IMR-90 (cell line): ENCODE results near the gene ZNRD2. TPM values are rescaled to one million over a fixed set of nuclear protein-coding genes. Genes with fewer than 3 reads are reported as not detected.

Experiments used
- ATAC-seq: fragments of 200-7000 bp; cut with Tn5 transposase; 2 replicates; pipeline ENCODE4 v1.9.1; 2020; ENCODE audit warnings: low read depth, mild to moderate bottlenecking, moderate library complexity
- BruUV-seq: library from RNA; stranded (reverse); fragments of 400-500 nt; replicated peaks from 2 replicates; lab custom pipeline; 2021; lab: Mats Ljungman, UMichigan
- CTCF ChIA-PET: fragments of 300-600 bp; formaldehyde crosslinking; extraction: SDS; loops from one replicate; lab custom pipeline; 2021; ENCODE audit warnings: antibody characterized with exemption; lab: Yijun Ruan, JAX
- POLR2A ChIA-PET: fragments of 300-600 bp; sonication (Branson Sonifier 250); formaldehyde crosslinking; loops from one replicate; lab custom pipeline; 2022; ENCODE audit warnings: antibody characterized with exemption; ENCODE audit not compliant: unreplicated experiment; lab: Charles Lee
- DNase-seq: peaks from one replicate; pipeline ENCODE4 v3.0.0; 2013
- H2AFZ ChIP-seq: replicated peaks from 2 replicates; pipeline ENCODE3; 2013; ENCODE audit warnings: low read length, mild to moderate bottlenecking; ENCODE audit not compliant: poor library complexity
- H2AK5ac ChIP-seq: 2 replicates; pipeline ENCODE4 v1.6.1; 2013; ENCODE audit warnings: low read depth, low read length, inconsistent platforms
- H2AK9ac ChIP-seq: replicated peaks from 2 replicates; pipeline ENCODE3; 2013; ENCODE audit warnings: mild to moderate bottlenecking, low read depth, low read length, moderate library complexity; ENCODE audit not compliant: poor library complexity
- H2BK120ac ChIP-seq: 2 replicates; pipeline ENCODE4 v1.6.1; 2013; ENCODE audit warnings: low read depth, low read length, inconsistent platforms
- H2BK15ac ChIP-seq: 3 replicates; pipeline ENCODE4 v1.6.1; 2013; ENCODE audit warnings: low read depth, low read length, inconsistent platforms
- H2BK20ac ChIP-seq: 2 replicates; pipeline ENCODE4 v1.6.1; 2013; ENCODE audit warnings: low read depth, mild to moderate bottlenecking, inconsistent platforms, low read length, moderate library complexity
- H2BK5ac ChIP-seq: 2 replicates; pipeline ENCODE4 v1.6.1; 2013; ENCODE audit warnings: mild to moderate bottlenecking, low read depth, low read length, inconsistent platforms; ENCODE audit not compliant: poor library complexity, severe bottlenecking
- H3K14ac ChIP-seq: replicated peaks from 2 replicates; pipeline ENCODE4 v1.6.1; 2013; ENCODE audit warnings: low read depth, low read length, inconsistent platforms
- H3K18ac ChIP-seq: 2 replicates; pipeline ENCODE4 v1.6.1; 2013; ENCODE audit warnings: low read depth, low read length, control low read depth
- H3K23ac ChIP-seq: 2 replicates; pipeline ENCODE4 v1.6.1; 2013; ENCODE audit warnings: low read depth, low read length, inconsistent platforms
- H3K27ac ChIP-seq: 2 replicates; pipeline ENCODE4 v1.5.1; 2013; ENCODE audit warnings: mild to moderate bottlenecking, control low read depth, low read length; ENCODE audit not compliant: insufficient read depth
- H3K27me3 ChIP-seq: 2 replicates; pipeline ENCODE4 v1.6.1; 2013; ENCODE audit warnings: low read length; ENCODE audit not compliant: control insufficient read depth, insufficient read depth
- H3K36me3 ChIP-seq: 2 replicates; pipeline ENCODE4 v1.6.1; 2013; ENCODE audit warnings: low read length, mixed read lengths; ENCODE audit not compliant: control insufficient read depth, insufficient read depth
- H3K4ac ChIP-seq: 2 replicates; pipeline ENCODE4 v1.6.1; 2013; ENCODE audit warnings: low read depth, low read length, inconsistent platforms
- H3K4me1 ChIP-seq: 2 replicates; pipeline ENCODE4 v1.6.1; 2013; ENCODE audit warnings: low read length, mixed read lengths; ENCODE audit not compliant: control insufficient read depth, insufficient read depth
- H3K4me2 ChIP-seq: 2 replicates; pipeline ENCODE4 v1.6.1; 2013; ENCODE audit warnings: low read depth, mild to moderate bottlenecking, control low read depth, low read length, moderate library complexity
- H3K4me3 ChIP-seq: 2 replicates; pipeline ENCODE4 v1.5.1; 2013; ENCODE audit warnings: low read depth, mild to moderate bottlenecking, control low read depth, low read length, moderate library complexity; ENCODE audit not compliant: insufficient read depth
- H3K56ac ChIP-seq: 2 replicates; pipeline ENCODE4 v1.6.1; 2013; ENCODE audit warnings: low read length, inconsistent platforms; ENCODE audit not compliant: insufficient read depth; ENCODE audit errors: extremely low read depth
- H3K79me1 ChIP-seq, 2 experiments: 2 replicates each; pipeline ENCODE4 v1.6.1; 2013; ENCODE audit warnings: low read length in 2 of 2, inconsistent platforms in 1 of 2, low read depth in 1 of 2
- H3K9ac ChIP-seq: 2 replicates; pipeline ENCODE4 v1.6.1; 2013; ENCODE audit warnings: low read depth, low read length, control low read depth
- H3K9me1 ChIP-seq: 2 replicates; pipeline ENCODE4 v1.6.1; 2013; ENCODE audit warnings: low read length, inconsistent platforms; ENCODE audit not compliant: insufficient read depth
- H3K9me3 ChIP-seq: 2 replicates; pipeline ENCODE4 v1.6.1; 2013; ENCODE audit warnings: low read length; ENCODE audit not compliant: control insufficient read depth, insufficient read depth
- H4K20me1 ChIP-seq: 2 replicates; pipeline ENCODE4 v1.6.1; 2013; ENCODE audit warnings: low read length, inconsistent platforms; ENCODE audit not compliant: insufficient read depth
- H4K5ac ChIP-seq: 2 replicates; pipeline ENCODE4 v1.6.1; 2013; ENCODE audit warnings: mild to moderate bottlenecking, low read depth, low read length, control low read depth
- H4K8ac ChIP-seq, 2 experiments: 2 replicates each; pipeline ENCODE4 v1.6.1; 2013; ENCODE audit warnings: low read depth in 2 of 2, low read length in 2 of 2, control low read depth in 1 of 2, inconsistent platforms in 1 of 2
- H4K91ac ChIP-seq: 2 replicates; pipeline ENCODE4 v1.6.1; 2013; ENCODE audit warnings: low read depth, low read length, inconsistent platforms; ENCODE audit not compliant: insufficient read depth
- BHLHE40 ChIP-seq: fragments of 150-350 bp; IDR thresholded peaks from 2 replicates; pipeline ENCODE4 v1.6.1; 2016; ENCODE audit warnings: mild to moderate bottlenecking, low read depth, low read length
- CEBPB ChIP-seq: IDR thresholded peaks from 2 replicates; pipeline ENCODE4 v1.6.1; 2012; ENCODE audit warnings: low read depth, low read length, improper control_type of control experiment
- CHD1 ChIP-seq: IDR thresholded peaks from 2 replicates; pipeline ENCODE4 v1.6.1; 2012; ENCODE audit warnings: low read depth, low read length, improper control_type of control experiment
- CTCF ChIP-seq: conservative IDR thresholded peaks from 2 replicates; pipeline ENCODE4 v1.5.1; 2012; ENCODE audit warnings: mild to moderate bottlenecking, low read depth, low read length, improper control_type of control experiment
- ELK1 ChIP-seq: fragments of 150-350 bp; IDR thresholded peaks from 2 replicates; pipeline ENCODE4 v1.6.1; 2016; ENCODE audit warnings: low read depth, mild to moderate bottlenecking, low read length, moderate library complexity, borderline replicate concordance
- FOS ChIP-seq: fragments of 150-350 bp; IDR thresholded peaks from 2 replicates; pipeline ENCODE4 v1.6.1; 2016; ENCODE audit warnings: low read depth, low read length
- MAFK ChIP-seq: IDR thresholded peaks from 2 replicates; pipeline ENCODE4 v1.6.1; 2012; ENCODE audit warnings: low read depth, low read length, improper control_type of control experiment
- MAZ ChIP-seq: IDR thresholded peaks from 2 replicates; pipeline ENCODE4 v1.6.1; 2012; ENCODE audit warnings: low read depth, mild to moderate bottlenecking, low read length, improper control_type of control experiment, moderate library complexity, borderline replicate concordance
- MXI1 ChIP-seq: IDR thresholded peaks from 2 replicates; pipeline ENCODE4 v1.6.1; 2012; ENCODE audit warnings: low read depth, mild to moderate bottlenecking, low read length, moderate library complexity, borderline replicate concordance
- NFE2L2 ChIP-seq: fragments of 150-350 bp; IDR thresholded peaks from 2 replicates; pipeline ENCODE4 v1.6.1; 2016; ENCODE audit warnings: low read depth, mild to moderate bottlenecking, low read length
- POLR2A ChIP-seq: IDR thresholded peaks from 2 replicates; pipeline ENCODE4 v1.6.1; 2012; ENCODE audit warnings: mild to moderate bottlenecking, low read depth, low read length
- RAD21 ChIP-seq: IDR thresholded peaks from 2 replicates; pipeline ENCODE4 v1.6.1; 2012; ENCODE audit warnings: low read length, improper control_type of control experiment
- RCOR1 ChIP-seq: IDR thresholded peaks from 2 replicates; pipeline ENCODE4 v1.6.1; 2012; ENCODE audit warnings: mild to moderate bottlenecking, low read length, improper control_type of control experiment; ENCODE audit not compliant: insufficient replicate concordance
- RFX5 ChIP-seq: IDR thresholded peaks from 2 replicates; pipeline ENCODE4 v1.8.0; 2012; ENCODE audit warnings: low read depth, mild to moderate bottlenecking, low read length, moderate library complexity
- SMC3 ChIP-seq: fragments of 150-350 bp; IDR thresholded peaks from 2 replicates; pipeline ENCODE4 v1.6.1; 2016; ENCODE audit warnings: low read depth, mild to moderate bottlenecking, antibody characterized with exemption, low read length, moderate library complexity
- USF2 ChIP-seq: fragments of 150-350 bp; IDR thresholded peaks from 2 replicates; pipeline ENCODE4 v1.6.1; 2017; ENCODE audit warnings: mild to moderate bottlenecking, antibody characterized with exemption, low read length, low read depth
- WGBS, 2 experiments: methylation state at CpG; one replicate each; pipeline versions ENCODE4 v1.1.5 to v1.1.7; 2013; ENCODE audit warnings: missing lambda C conversion rate in 2 of 2; ENCODE audit not compliant: insufficient read length in 1 of 2; ENCODE audit errors: extremely low coverage in 2 of 2; 5-methylcytosine and 5-hydroxymethylcytosine counted together
- dilution Hi-C: fragments of 300-500 bp; cut with HindIII; formaldehyde crosslinking; loops from one replicate; pipeline ENCODE4 v1.14.3; 2018; ENCODE audit warnings: low sequenced_read_pairs; ENCODE audit not compliant: unreplicated experiment
- in situ Hi-C: fragments of 300-500 bp; cut with MboI; formaldehyde crosslinking; loops from 3 replicates; pipeline ENCODE4 v1.14.3; 2019; ENCODE audit warnings: low sequenced_read_pairs, inconsistent platforms, mixed read lengths
- intact Hi-C: fragments of 100-400 bp; cut with micrococcal nuclease; formaldehyde crosslinking; loops from 2 replicates; pipeline ENCODE4 v1.10.0; 2022
- polyA plus RNA-seq, 3 experiments: library from polyadenylated mRNA; depleted of rRNA; stranded (reverse); fragments of >200 nt; gene quantifications; 2 replicates each; pipeline ENCODE4 v1.2.3, GENCODE V29; 2012; ENCODE audit warnings: low replicate concordance in 1 of 3
- total RNA-seq: library from RNA; depleted of rRNA; stranded (reverse); fragments of >200 nt; gene quantifications from 2 replicates; pipeline ENCODE4 v1.2.3, GENCODE V29; 2012

The ZNRD2 gene
- total and polyA plus RNA-seq, 2 of the 4 experiments (the other 2 are of a cell fraction) = 75.6 to 90.3 TPM

DNA sequence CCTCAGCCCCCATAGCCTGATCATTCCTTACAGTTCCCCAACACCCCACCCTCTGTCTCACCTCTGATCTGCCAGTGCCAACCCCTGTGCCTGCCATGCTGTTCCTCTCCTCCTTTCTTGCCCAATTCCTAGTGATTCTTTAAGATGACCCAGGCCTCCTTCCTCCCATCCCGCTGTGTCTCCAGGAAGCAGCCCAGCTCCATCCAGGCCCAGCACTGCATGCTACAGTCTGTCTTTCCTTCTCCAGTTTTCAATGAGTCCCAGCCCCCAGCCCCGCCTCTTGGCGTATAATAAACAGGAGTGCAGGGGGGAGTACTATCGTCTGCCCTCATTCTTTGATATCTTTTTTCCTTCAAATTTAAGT, 24.4 kb upstream of the ZNRD2 start:
- Histone ChIP-seq H2AFZ (no peak overlapping the region), H3K4me1 (peaks cover 5% of the 10 kb centered on the region; the same call in 1 of the 2 replicates), H3K9me3 (no peaks in the 10 kb centered on the region), H3K56ac (no peak overlapping the region), H4K91ac (no peak overlapping the region), H3K9me1 (no peaks in the 10 kb centered on the region; the same call in 1 of the 2 replicates), H2AK5ac (no peak overlapping the region), H4K20me1 (peaks cover 4% of the 10 kb centered on the region; the same call in 1 of the 2 replicates), H2BK5ac (no peak overlapping the region), H3K27ac (no peak overlapping the region), H3K4me2 (no peak overlapping the region), H4K5ac (no peak overlapping the region), H3K4ac (no peak overlapping the region), H3K27me3 (no peaks in the 10 kb centered on the region), H2BK120ac (no peak overlapping the region), H3K18ac (no peak overlapping the region), H3K14ac (no peak overlapping the region), H2AK9ac (no peak overlapping the region), H3K36me3 (peaks cover 38% of the 10 kb centered on the region), H2BK20ac (no peak overlapping the region), H3K9ac (no peak overlapping the region), H3K79me1 (peaks cover 0 to 3% of the 10 kb centered on the region in 2 experiments; a peak in 2 of 4 replicates), H3K4me3 (no peak overlapping the region), H3K23ac (no peak overlapping the region), H4K8ac (no peak overlapping the region), H2BK15ac (no peak overlapping the region)
- DNase-seq (no peak), ATAC-seq (no peak)
- TF ChIP-seq RAD21 (no peak), BHLHE40 (no peak), CTCF (no peak), CHD1 (no peak), MAFK (no peak), CEBPB (no peak), ELK1 (no peak), MAZ (no peak), SMC3 (no peak), FOS (no peak), RCOR1 (no peak), NFE2L2 (no peak), MXI1 (no peak), RFX5 (no peak), POLR2A (no peak), USF2 (no peak)
- intact Hi-C loops (no loop called here), in situ Hi-C loops (no loop called here), dilution Hi-C loops (no loop called here)
- POLR2A ChIA-PET = no interaction called here
- BruUV-seq = no TSS peak
- CTCF ChIA-PET = no interaction called here
- no CpG with 5 or more reads among the region's 4 CpGs for WGBS, 2 experiments
